GM12872 (cell line): ENCODE data around the gene ACTL7A.

Experiments used
- CTCF ChIP-seq: IDR thresholded peaks from 3 replicates; pipeline ENCODE4 v1.5.1; 2011; ENCODE audit warnings: low read depth, mild to moderate bottlenecking, low read length, moderate library complexity; ENCODE audit not compliant: insufficient read depth

Gene ACTL7A

DNA sequence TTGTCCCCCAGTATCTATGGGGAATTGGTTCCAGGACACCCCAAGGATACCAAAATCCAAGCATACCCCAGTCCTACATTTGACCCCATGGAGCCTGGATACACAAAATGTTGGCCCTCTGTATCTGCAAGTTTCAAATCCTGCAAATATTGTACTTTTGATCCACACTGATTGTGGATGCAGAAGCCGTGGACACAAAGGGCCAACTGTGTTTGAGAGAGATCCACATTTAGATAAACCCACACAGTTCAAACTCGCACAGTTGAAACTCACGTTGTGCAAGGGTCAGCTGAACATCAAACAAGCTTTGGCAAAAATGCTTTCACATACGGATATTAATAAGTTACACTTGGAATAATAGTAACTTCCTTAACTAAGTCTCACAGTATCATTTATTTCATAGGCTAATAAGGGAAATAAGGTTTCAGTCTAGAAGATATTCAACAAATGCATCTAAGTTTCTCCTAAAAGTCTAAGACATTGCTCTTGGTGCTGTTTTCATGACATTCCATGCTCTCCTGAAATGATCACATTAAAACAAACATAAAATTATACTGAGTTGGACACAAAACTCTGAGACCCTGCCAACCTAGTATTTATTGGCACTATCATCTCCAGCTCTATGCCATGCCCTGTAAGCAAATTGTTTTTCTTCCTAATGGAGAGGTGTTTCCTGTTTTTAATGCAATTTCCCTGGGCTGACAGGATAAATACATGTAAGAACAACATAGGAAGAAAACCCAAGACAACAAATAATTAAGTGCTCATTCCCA lies 32.3 kb downstream of the ACTL7A start:
- no peak for TF ChIP-seq CTCF

DNA sequence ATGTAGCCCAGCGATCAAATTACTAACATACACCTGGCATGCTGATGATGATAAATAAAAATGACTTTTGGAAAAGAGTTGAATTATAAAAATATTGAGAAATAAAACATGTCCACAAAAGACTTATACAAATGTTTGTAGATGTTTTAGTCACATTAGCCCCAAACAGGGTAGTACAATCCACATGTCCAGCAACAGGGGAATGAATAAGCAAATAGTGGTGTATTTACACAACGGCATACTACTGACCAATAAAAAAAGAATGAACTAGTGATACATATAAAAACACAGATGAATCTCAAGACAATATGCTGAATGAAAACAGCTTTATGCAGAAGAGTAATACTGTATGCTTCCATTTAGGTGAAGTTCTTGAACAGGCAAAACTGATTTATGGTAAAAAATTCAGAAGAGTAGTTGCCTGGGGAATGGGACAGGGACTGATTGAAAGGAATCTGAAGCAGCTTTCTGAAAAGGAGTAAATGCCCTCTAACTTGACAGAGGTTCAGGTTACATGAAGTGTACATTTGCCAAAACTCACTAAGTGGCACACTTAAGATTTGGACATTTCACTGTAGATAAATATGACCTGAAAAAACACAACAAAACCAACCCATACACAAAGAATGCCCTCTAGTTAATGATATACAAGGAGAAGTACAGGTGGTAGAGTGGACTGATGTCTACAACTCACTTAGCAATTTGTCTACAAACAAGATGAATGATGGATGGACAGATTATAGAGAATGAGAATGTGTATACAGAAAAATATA lies 35.4 kb downstream of the ACTL7A start:
- TF ChIP-seq CTCF, result no peak

- TF ChIP-seq CTCF, result no peak
Measured at GRCh38 chr9:108900176-108900575, 38.1 kb downstream of the ACTL7A start.

DNA sequence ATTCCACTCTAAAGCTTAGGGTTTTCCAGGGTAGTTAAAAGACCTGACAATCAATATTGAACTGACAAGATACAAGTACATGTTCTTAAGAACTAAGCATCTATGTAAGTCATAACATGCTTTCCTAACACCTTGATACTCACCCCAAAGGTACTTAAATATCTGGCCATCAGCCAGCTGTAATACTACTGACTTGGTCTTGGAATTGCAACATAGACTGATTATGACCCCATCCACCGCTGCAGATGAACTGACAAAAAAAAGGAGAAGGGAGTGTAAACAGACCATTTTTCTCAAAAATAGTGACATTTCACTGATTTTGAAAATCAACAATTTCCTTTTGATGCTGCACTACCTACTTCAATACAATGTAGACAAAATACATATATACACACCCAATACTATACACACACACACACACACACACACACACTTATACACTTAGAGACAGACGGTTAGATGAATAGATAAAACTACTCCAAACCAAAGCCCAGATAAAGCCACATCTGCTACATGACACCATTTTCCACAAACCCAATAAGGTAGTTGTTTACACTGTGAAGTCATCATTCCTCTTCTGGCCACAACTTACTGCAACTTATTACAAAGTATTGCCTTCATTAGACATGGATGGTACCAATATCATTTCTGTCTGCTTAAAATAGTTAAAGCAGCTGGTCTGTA lies 41.5 kb downstream of the ACTL7A start:
- TF ChIP-seq CTCF, result no peak

DNA sequence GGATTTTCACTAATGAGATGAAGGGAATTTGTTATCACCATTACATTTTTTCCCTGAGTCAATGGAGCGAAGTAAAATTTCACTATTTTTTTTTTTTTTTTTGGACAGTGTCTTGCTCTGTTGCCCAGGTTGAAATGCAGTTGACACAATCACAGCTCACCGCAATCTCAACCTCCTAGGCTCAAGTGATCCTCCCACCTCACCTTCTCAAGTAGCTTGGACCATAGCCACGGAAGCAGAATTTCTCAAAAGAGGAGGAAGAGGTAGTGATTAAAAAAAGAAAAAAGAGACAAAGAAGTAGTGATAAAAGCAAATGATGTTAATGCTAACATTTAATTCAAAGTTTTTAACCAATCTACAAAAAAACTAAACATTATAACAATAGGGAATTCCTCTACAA lies 42.1 kb downstream of the ACTL7A start:
- TF ChIP-seq CTCF, result no peak

DNA sequence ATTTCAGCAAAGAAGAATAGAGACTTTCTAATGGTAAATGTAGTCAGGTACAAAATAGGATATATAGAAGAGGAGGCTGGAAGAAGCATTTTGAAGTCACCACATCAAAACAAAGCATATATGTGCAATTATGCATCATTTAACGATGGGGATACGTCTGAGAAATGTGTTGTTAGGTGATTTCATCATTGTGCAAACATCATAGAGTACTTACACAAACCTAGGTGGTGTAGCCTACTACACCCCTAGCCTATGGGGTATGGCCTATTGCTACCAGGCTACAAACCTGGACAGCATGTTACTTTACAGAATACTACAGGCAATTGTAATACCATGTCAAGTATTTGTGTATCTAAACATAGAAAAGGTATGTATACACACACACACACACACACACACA lies 43.4 kb downstream of the ACTL7A start:
- TF ChIP-seq CTCF, result no peak

- TF ChIP-seq CTCF, result no peak
Measured at GRCh38 chr9:108910402-108910801, 48.3 kb downstream of the ACTL7A start.
